Esophagus (tissue), 2 donors: Measurements from ENCODE around the gene PCDHGA10. TPM values are rescaled to one million over a fixed set of nuclear protein-coding genes. Genes with fewer than 3 reads are reported as not detected.
"Not testable (repeated sequence)": the region's sequence is repeated elsewhere in the genome, so short reads cannot be mapped to it uniquely, and the experiment has no call there.

Experiments
- H3K27ac ChIP-seq, 2 donors: one replicate each; pipeline ENCODE4 v1.5.1; 2013; ENCODE audit warnings: low read depth in 2 of 2, mild to moderate bottlenecking in 2 of 2, inconsistent platforms in 1 of 2, low read length in 1 of 2, moderate library complexity in 1 of 2
- H3K27me3 ChIP-seq, 2 donors: one replicate each; pipeline ENCODE4 v1.6.1; 2013; ENCODE audit warnings: low read length in 2 of 2, control low read depth in 1 of 2, mild to moderate bottlenecking in 1 of 2; ENCODE audit not compliant: insufficient read depth in 2 of 2, control insufficient read depth in 1 of 2
- H3K36me3 ChIP-seq, 2 donors: one replicate each; pipeline ENCODE4 v1.6.1; 2013; ENCODE audit warnings: low read length in 1 of 2; ENCODE audit not compliant: control insufficient read depth in 2 of 2, insufficient read depth in 2 of 2
- H3K4me1 ChIP-seq, 2 donors: one replicate each; pipeline ENCODE4 v1.6.1; 2013; ENCODE audit warnings: low read length in 1 of 2; ENCODE audit not compliant: control insufficient read depth in 2 of 2, insufficient read depth in 2 of 2
- H3K4me3 ChIP-seq, 2 donors: one replicate each; pipeline ENCODE4 v1.5.1; 2013; ENCODE audit warnings: low read length in 2 of 2, mild to moderate bottlenecking in 2 of 2, low read depth in 1 of 2, moderate library complexity in 1 of 2
- H3K9me3 ChIP-seq, 2 donors: one replicate each; pipeline ENCODE4 v1.6.1; 2013; ENCODE audit warnings: mild to moderate bottlenecking in 2 of 2, low read depth in 1 of 2, low read length in 1 of 2, moderate library complexity in 1 of 2; ENCODE audit not compliant: control insufficient read depth in 2 of 2, insufficient read depth in 1 of 2
- WGBS, 2 donors: extraction: QIAGEN DNeasy Blood & Tissue Kit; methylation state at CpG; one replicate each; pipeline ENCODE4 v1.1.7; 2013; 5-methylcytosine and 5-hydroxymethylcytosine counted together
- polyA plus RNA-seq, 2 donors: library from polyadenylated mRNA; stranded (reverse); fragments of 200-250 nt; gene quantifications; one replicate each; pipeline ENCODE4 v1.2.3, GENCODE V29; 2013
- donor health status: healthy with polysubstance abuse.
- donor health status: Bipolar disorder and iron deficiency.

The PCDHGA10 gene
- polyA plus RNA-seq, 2 donors = 1.1 to 1.2 TPM

DNA sequence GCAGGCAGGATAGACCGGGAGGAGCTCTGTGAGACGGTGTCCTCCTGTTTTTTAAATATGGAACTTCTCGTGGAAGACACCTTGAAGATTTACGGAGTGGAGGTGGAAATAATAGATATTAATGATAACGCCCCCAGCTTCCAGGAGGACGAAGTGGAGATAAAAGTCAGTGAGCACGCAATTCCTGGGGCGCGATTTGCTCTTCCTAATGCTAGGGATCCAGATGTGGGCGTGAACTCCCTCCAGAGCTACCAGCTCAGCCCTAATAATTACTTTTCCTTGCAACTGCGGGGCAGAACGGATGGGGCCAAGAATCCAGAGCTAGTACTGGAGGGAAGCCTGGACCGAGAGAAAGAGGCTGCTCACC lies 8.7 kb downstream of the PCDHGA10 start:
- 11 to 13% methylated on average over 13 of the region's 13 CpGs for WGBS, 2 donors

DNA sequence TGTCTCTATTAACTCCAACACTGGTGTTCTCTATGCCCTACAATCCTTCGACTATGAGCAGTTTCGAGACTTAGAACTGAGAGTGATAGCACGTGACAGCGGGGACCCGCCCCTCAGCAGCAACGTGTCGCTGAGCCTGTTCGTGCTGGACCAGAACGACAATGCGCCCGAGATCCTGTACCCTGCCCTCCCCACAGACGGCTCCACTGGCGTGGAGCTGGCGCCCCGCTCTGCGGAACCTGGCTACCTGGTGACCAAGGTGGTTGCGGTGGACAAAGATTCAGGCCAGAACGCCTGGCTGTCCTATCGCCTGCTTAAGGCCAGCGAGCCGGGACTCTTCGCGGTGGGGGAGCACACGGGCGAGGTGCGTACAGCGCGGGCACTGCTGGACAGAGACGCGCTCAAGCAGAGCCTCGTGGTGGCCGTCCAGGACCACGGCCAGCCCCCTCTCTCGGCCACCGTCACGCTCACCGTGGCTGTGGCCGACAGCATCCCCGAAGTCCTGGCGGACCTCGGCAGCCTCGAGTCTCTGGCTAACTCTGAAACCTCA lies 10.0 kb downstream of the PCDHGA10 start:
- peaks cover 0 to 2% of the 10 kb centered on the region in 2 donors for H3K36me3 ChIP-seq
- H3K4me1 ChIP-seq = peaks cover 0 to 5% of the 10 kb centered on the region in 2 donors
- peaks cover 55 to 60% of the 10 kb centered on the region in 2 donors for H3K9me3 ChIP-seq
- WGBS, 2 donors = 23 to 27% methylated on average over 42 of the region's 42 CpGs
- H3K27ac ChIP-seq = no peak overlapping the region
- no peaks in the 10 kb centered on the region for H3K27me3 ChIP-seq
- no peak overlapping the region for H3K4me3 ChIP-seq

More for the DNA sequence above, 8.7 kb downstream of the PCDHGA10 start:
- no peak overlapping the region for H3K27ac ChIP-seq
- peaks cover 0 to 5% of the 10 kb centered on the region in 2 donors for H3K4me1 ChIP-seq
- peaks cover 50% of the 10 kb centered on the region in 2 donors for H3K9me3 ChIP-seq
- H3K4me3 ChIP-seq = peak overlapping the region; percentile 7 to 32
- no peaks in the 10 kb centered on the region for H3K27me3 ChIP-seq
- H3K36me3 ChIP-seq = peaks cover 0 to 2% of the 10 kb centered on the region in 2 donors

DNA sequence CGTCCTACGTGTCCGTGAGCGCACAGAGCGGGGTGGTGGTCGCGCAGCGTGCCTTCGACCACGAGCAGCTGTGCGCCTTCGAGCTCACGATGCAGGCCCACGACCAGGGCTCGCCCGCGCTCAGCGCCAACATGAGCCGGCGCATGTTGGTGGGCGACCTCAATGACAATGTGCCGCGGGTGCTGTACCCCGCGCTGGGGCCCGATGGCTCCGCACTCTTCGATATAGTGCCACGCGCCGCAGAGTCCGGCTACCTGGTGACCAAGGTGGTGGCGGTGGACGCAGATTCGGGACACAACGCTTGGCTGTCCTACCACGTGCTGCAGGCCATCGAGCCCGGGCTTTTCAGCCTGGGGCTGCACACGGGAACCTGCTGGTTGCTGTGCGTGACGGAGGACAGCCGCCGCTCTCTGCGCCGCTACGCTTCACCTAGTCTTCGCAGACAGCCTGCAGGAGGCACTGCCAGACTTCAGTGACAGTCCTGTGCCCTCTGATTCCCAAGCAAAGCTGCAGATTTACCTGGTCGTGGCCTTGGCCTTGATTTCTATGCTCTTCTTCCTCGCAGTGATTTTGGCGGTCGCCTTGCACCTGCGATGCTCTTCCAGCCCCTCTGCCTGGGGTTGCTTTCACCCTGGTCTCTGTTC lies 15.1 kb downstream of the PCDHGA10 start:
- H3K9me3 ChIP-seq = peaks cover 42 to 52% of the 10 kb centered on the region in 2 donors
- no peak overlapping the region for H3K27ac ChIP-seq
- peaks cover 0 to 2% of the 10 kb centered on the region in 2 donors for H3K27me3 ChIP-seq
- H3K4me3 ChIP-seq = no peak overlapping the region
- 47 to 48% methylated on average over 52 to 53 of the region's 53 CpGs for WGBS, 2 donors
- H3K4me1 ChIP-seq = no peaks in the 10 kb centered on the region
- H3K36me3 ChIP-seq = no peaks in the 10 kb centered on the region

DNA sequence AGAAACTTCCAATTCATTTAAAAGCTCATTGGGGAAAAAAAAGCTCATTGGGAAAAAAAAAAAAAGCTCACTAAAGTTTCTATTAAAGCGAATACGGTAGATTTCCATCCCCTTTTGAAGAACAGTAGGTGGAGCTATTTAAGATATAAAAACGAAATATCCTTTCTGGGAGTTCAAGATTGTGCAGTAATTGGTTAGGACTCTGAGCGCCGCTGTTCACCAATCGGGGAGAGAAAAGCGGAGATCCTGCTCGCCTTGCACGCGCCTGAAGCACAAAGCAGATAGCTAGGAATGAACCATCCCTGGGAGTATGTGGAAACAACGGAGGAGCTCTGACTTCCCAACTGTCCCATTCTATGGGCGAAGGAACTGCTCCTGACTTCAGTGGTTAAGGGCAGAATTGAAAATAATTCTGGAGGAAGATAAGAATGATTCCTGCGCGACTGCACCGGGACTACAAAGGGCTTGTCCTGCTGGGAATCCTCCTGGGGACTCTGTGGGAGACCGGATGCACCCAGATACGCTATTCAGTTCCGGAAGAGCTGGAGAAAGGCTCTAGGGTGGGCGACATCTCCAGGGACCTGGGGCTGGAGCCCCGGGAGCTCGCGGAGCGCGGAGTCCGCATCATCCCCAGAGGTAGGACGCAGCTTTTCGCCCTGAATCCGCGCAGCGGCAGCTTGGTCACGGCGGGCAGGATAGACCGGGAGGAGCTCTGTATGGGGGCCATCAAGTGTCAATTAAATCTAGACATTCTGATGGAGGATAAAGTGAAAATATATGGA lies 17.7 kb downstream of the PCDHGA10 start, which contains the start of gene PCDHGA12:
Gene PCDHGA12, plus strand, starts transcription at position 176 of the 782 bp plus-strand sequence. Its CDS starts 253 bp downstream, at position 429.
- Histone ChIP-seq H3K27me3 (peaks cover 0 to 2% of the 10 kb centered on the region in 2 donors), H3K4me3 (peak within 1 kb of the TSS in 1 of 2 donors; percentile 9), H3K36me3 (no peaks in the 10 kb centered on the region), H3K4me1 (no peaks in the 10 kb centered on the region), H3K9me3 (peaks cover 38 to 47% of the 10 kb centered on the region in 2 donors), H3K27ac (no peak within 1 kb of the TSS)
- 14 to 18% methylated on average over 33 of the region's 33 CpGs for WGBS, 2 donors

GRCh38 chr5:141431286-141431685 lies 18.5 kb downstream of the PCDHGA10 start:
- no peaks in the 10 kb centered on the region for H3K4me1 ChIP-seq
- no peak overlapping the region for H3K27ac ChIP-seq
- H3K4me3 ChIP-seq = peak overlapping the region in 1 of 2 donors; percentile 9
- H3K9me3 ChIP-seq = peaks cover 33 to 41% of the 10 kb centered on the region in 2 donors
- H3K36me3 ChIP-seq = no peaks in the 10 kb centered on the region
- 20 to 24% methylated on average over 37 of the region's 37 CpGs for WGBS, 2 donors
- H3K27me3 ChIP-seq = peaks cover 0 to 2% of the 10 kb centered on the region in 2 donors

DNA sequence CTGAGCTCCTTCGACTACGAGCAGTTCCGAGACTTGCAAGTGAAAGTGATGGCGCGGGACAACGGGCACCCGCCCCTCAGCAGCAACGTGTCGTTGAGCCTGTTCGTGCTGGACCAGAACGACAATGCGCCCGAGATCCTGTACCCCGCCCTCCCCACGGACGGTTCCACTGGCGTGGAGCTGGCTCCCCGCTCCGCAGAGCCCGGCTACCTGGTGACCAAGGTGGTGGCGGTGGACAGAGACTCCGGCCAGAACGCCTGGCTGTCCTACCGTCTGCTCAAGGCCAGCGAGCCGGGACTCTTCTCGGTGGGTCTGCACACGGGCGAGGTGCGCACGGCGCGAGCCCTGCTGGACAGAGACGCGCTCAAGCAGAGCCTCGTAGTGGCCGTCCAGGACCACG lies 19.5 kb downstream of the PCDHGA10 start:
- not testable (repeated sequence) for H3K27ac ChIP-seq, H3K4me1 ChIP-seq, H3K4me3 ChIP-seq, H3K27me3 ChIP-seq, H3K36me3 ChIP-seq
- peaks cover 29 to 35% of the 10 kb centered on the region in 2 donors for H3K9me3 ChIP-seq
- 35 to 47% methylated on average over 33 to 38 of the region's 38 CpGs for WGBS, 2 donors

DNA sequence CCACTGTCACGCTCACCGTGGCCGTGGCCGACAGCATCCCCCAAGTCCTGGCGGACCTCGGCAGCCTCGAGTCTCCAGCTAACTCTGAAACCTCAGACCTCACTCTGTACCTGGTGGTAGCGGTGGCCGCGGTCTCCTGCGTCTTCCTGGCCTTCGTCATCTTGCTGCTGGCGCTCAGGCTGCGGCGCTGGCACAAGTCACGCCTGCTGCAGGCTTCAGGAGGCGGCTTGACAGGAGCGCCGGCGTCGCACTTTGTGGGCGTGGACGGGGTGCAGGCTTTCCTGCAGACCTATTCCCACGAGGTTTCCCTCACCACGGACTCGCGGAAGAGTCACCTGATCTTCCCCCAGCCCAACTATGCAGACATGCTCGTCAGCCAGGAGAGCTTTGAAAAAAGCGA lies 19.9 kb downstream of the PCDHGA10 start:
- 29 to 30% methylated on average over 22 to 29 of the region's 29 CpGs for WGBS, 2 donors
- H3K4me3 ChIP-seq, H3K36me3 ChIP-seq, H3K27me3 ChIP-seq, H3K4me1 ChIP-seq, H3K27ac ChIP-seq: not testable (repeated sequence)
- H3K9me3 ChIP-seq = peaks cover 25 to 30% of the 10 kb centered on the region in 2 donors

DNA sequence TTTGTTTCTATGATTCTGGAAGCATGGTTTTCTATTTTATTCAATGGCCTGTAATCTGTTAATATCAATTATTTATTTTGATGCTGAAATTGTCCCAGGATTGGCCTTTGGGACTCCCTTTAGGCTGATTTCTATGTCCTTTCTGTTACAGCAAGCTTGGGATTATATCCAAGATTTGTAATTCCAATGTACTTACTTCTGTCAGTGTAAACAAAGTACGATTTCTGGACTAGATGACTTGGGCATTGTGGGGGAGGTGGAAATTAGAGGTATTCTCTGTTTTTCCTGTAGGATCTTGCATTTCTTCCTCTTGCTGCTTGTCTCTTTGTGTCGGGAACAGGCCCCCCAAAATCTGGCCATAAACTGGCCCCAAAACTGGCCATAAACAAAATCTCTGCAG lies 21.2 kb downstream of the PCDHGA10 start:
- H3K36me3 ChIP-seq = no peaks in the 10 kb centered on the region
- no peaks in the 10 kb centered on the region for H3K4me1 ChIP-seq
- no peak overlapping the region for H3K4me3 ChIP-seq
- H3K27ac ChIP-seq = no peak overlapping the region
- peaks cover 0 to 2% of the 10 kb centered on the region in 2 donors for H3K27me3 ChIP-seq
- H3K9me3 ChIP-seq = peaks cover 19 to 24% of the 10 kb centered on the region in 2 donors
- WGBS, 2 donors = 73 to 76% methylated on average over 2 of the region's 2 CpGs

DNA sequence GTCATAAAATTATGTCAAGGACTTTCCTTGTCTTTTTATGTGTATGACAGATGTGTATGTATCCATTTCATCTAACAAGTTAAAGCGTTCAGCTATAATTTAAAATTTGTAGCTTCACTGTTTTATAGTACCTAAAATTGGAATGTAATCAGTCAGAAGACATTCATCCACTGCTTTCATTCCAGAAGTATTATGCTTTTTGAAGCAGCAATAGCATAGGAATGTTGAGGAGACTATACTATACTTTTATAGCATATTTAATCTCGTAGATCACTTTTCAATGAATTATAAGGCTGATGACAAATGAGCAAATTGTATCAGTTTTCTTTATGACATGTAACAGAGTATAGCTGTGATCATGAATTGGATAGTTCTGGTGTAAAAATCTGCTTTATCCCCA lies 24.4 kb downstream of the PCDHGA10 start:
- Histone ChIP-seq H3K4me3 (no peak overlapping the region), H3K9me3 (peaks cover 13 to 23% of the 10 kb centered on the region in 2 donors), H3K27me3 (no peaks in the 10 kb centered on the region), H3K36me3 (no peaks in the 10 kb centered on the region), H3K4me1 (no peaks in the 10 kb centered on the region), H3K27ac (no peak overlapping the region)
- WGBS, 2 donors = 83 to 89% methylated on average over 2 of the region's 2 CpGs
